Anterior cingulate cortex (tissue), 58 donors: ENCODE results near the gene TSTD1.
A peak's percentile ranks its signal among the peaks of the same experiment; 100 is the strongest.
"Not testable (repeated sequence)": the region's sequence is repeated elsewhere in the genome, so short reads cannot be mapped to it uniquely, and the experiment has no call there.

Source experiments
- DNase-seq, 58 donors: peaks; one replicate each; lab custom pipeline; 2025; lab: John Stamatoyannopoulos, UW

The TSTD1 gene

GRCh38 chr1:161013488-161014230 lies 25.1 kb downstream of the TSTD1 start:
- DNase-seq = peak in 37 of 58 donors; percentile 2 to 49 (median 15)

GRCh38 chr1:161013131-161013487 lies 25.7 kb downstream of the TSTD1 start:
- DNase-seq = no peak

- DNase-seq = no peak
These were observed 26.3 kb downstream of the TSTD1 start for GRCh38 chr1:161012420-161012819.

GRCh38 chr1:161009602-161010211 lies 29.1 kb downstream of the TSTD1 start:
- no peak for DNase-seq

- no peak for DNase-seq
These were observed 29.8 kb downstream of the TSTD1 start for GRCh38 chr1:161008869-161009510.

GRCh38 chr1:161007369-161007768 lies 31.4 kb downstream of the TSTD1 start:
- DNase-seq = no peak

- no peak for DNase-seq
These were observed 32.2 kb downstream of the TSTD1 start for GRCh38 chr1:161006563-161006962.

GRCh38 chr1:161001525-161001924 lies 37.2 kb downstream of the TSTD1 start:
- DNase-seq = no peak

- no peak for DNase-seq
These were observed 37.9 kb downstream of the TSTD1 start for GRCh38 chr1:161000736-161001480.

- DNase-seq = no peak
These were observed 39.4 kb downstream of the TSTD1 start for GRCh38 chr1:160999376-160999775.

- peak in 33 of 58 donors; percentile 2 to 54 (median 19) for DNase-seq
These were observed 41.3 kb downstream of the TSTD1 start for GRCh38 chr1:160997323-160998038.

- DNase-seq = no peak
These were observed 42.6 kb downstream of the TSTD1 start for GRCh38 chr1:160996178-160996577.

GRCh38 chr1:160993544-160994193 lies 45.1 kb downstream of the TSTD1 start:
- DNase-seq = no peak

GRCh38 chr1:160992036-160992435 lies 46.7 kb downstream of the TSTD1 start:
- DNase-seq = not testable (repeated sequence)
